ENCODE results near the gene N4BP2L2. TPM values are rescaled to one million over a fixed set of nuclear protein-coding genes. Genes with fewer than 3 reads are reported as not detected.

The N4BP2L2 gene
- total and polyA plus RNA-seq, 9 donors: 76.1 to 137 (median 83.7) TPM

- Histone ChIP-seq H3K9me3 (replicated peaks; ENCODE audit: control insufficient read depth, low read depth, low read length) (peaks cover 4% of the 10 kb centered on the region), H3K36me3 (ENCODE audit: control insufficient read depth, insufficient read depth, low read length) (no peaks in the 10 kb centered on the region), H3K27ac (ENCODE audit: low read length) (no peak overlapping the region), H3K4me3 (ENCODE audit: low read length) (no peak overlapping the region), H3K27me3 (ENCODE audit: control insufficient read depth, insufficient read depth, low read length) (no peaks in the 10 kb centered on the region), H3K4me1 (ENCODE audit: control insufficient read depth, insufficient read depth, low read length) (no peaks in the 10 kb centered on the region)
- 93% methylated on average over 2 of the region's 2 CpGs for WGBS (ENCODE audit: insufficient coverage)
- DNase-seq: no peak
These were observed 91.7 kb downstream of the N4BP2L2 start for GRCh38 chr13:32446773-32447465.

GRCh38 chr13:32446220-32446619 lies 92.4 kb downstream of the N4BP2L2 start:
- WGBS (ENCODE audit: insufficient coverage): no CpG with 5 or more reads among the region's 3 CpGs
- no peaks in the 10 kb centered on the region for H3K4me1 ChIP-seq (ENCODE audit: control insufficient read depth, insufficient read depth, low read length)
- no peak for DNase-seq
- no peaks in the 10 kb centered on the region for H3K27me3 ChIP-seq (ENCODE audit: control insufficient read depth, insufficient read depth, low read length)
- no peaks in the 10 kb centered on the region for H3K36me3 ChIP-seq (ENCODE audit: control insufficient read depth, insufficient read depth, low read length)
- H3K4me3 ChIP-seq (ENCODE audit: low read length): no peak overlapping the region
- H3K27ac ChIP-seq (ENCODE audit: low read length): no peak overlapping the region
- no peaks in the 10 kb centered on the region for H3K9me3 ChIP-seq (replicated peaks; ENCODE audit: control insufficient read depth, low read depth, low read length)

- Histone ChIP-seq H3K9me3 (replicated peaks; ENCODE audit: control insufficient read depth, low read depth, low read length) (no peaks in the 10 kb centered on the region), H3K36me3 (ENCODE audit: control insufficient read depth, insufficient read depth, low read length) (no peaks in the 10 kb centered on the region), H3K27ac (ENCODE audit: low read length) (no peak overlapping the region), H3K4me1 (ENCODE audit: control insufficient read depth, insufficient read depth, low read length) (no peaks in the 10 kb centered on the region), H3K4me3 (ENCODE audit: low read length) (no peak overlapping the region), H3K27me3 (ENCODE audit: control insufficient read depth, insufficient read depth, low read length) (no peaks in the 10 kb centered on the region)
- WGBS (ENCODE audit: insufficient coverage): no CpG with 5 or more reads among the region's 2 CpGs
- no peak for DNase-seq
These were observed 93.1 kb downstream of the N4BP2L2 start for GRCh38 chr13:32445461-32445860.

DNA sequence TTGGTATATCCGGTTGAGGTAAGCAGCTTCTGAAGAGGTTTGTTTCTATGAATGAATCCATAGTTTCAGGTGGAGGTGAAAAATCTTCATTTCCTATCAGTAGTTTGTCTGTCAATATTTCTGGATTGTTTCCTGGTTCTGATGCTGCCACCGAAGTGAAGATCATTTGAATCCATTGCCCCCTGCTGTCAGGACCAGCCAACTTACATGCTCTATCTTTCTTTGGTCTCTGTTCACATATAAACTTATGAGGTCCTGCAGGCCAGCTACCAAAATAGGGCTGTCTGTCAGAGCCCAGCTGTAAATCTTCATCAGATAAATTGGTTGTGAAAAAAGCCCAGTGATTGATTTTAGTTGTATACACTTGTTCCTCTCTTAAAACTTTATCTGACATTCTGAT lies 95.5 kb downstream of the N4BP2L2 start:
- Histone ChIP-seq H3K27ac (ENCODE audit: low read length) (no peak overlapping the region), H3K36me3 (ENCODE audit: control insufficient read depth, insufficient read depth, low read length) (no peaks in the 10 kb centered on the region), H3K27me3 (ENCODE audit: control insufficient read depth, insufficient read depth, low read length) (no peaks in the 10 kb centered on the region), H3K4me3 (ENCODE audit: low read length) (no peak overlapping the region), H3K9me3 (replicated peaks; ENCODE audit: control insufficient read depth, low read depth, low read length) (no peaks in the 10 kb centered on the region), H3K4me1 (ENCODE audit: control insufficient read depth, insufficient read depth, low read length) (no peaks in the 10 kb centered on the region)
- DNase-seq: peak; percentile 27
- WGBS (ENCODE audit: insufficient coverage): no CpG with 5 or more reads among the region's 2 CpGs

GRCh38 chr13:32438871-32439270 lies 99.7 kb downstream of the N4BP2L2 start:
- WGBS (ENCODE audit: insufficient coverage): 93% methylated on average over 3 of the region's 4 CpGs
- no peaks in the 10 kb centered on the region for H3K9me3 ChIP-seq (replicated peaks; ENCODE audit: control insufficient read depth, low read depth, low read length)
- DNase-seq: no peak
- H3K36me3 ChIP-seq (ENCODE audit: control insufficient read depth, insufficient read depth, low read length): no peaks in the 10 kb centered on the region
- H3K27me3 ChIP-seq (ENCODE audit: control insufficient read depth, insufficient read depth, low read length): no peaks in the 10 kb centered on the region
- H3K27ac ChIP-seq (ENCODE audit: low read length): no peak overlapping the region
- H3K4me3 ChIP-seq (ENCODE audit: low read length): no peak overlapping the region
- H3K4me1 ChIP-seq (ENCODE audit: control insufficient read depth, insufficient read depth, low read length): no peaks in the 10 kb centered on the region

GRCh38 chr13:32432856-32433255 lies 105.7 kb downstream of the N4BP2L2 start:
- 95% methylated on average over 3 of the region's 3 CpGs for WGBS (ENCODE audit: insufficient coverage)
- H3K36me3 ChIP-seq (ENCODE audit: control insufficient read depth, insufficient read depth, low read length): no peaks in the 10 kb centered on the region

DNA sequence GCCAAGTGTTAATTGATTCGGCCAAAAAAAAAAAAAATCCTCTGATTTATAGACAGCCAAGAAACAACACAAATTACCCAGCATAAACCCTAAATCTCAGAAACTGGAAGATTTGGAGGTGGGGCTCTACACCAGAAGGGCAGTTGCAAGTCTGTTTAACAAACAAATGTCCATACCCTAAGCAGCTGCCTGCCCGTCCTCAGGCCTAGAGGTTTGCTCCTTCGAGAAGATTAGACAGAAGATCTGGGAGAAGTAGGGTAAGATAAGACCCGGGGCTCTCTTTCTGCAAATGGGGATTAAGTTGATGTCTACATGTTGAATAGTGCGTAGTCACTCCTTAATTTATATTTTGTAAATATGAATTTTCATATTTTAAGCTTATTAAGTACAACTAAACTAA lies 107.2 kb downstream of the N4BP2L2 start:
- Histone ChIP-seq H3K4me1 (ENCODE audit: control insufficient read depth, insufficient read depth, low read length) (peaks cover 22% of the 10 kb centered on the region), H3K4me3 (ENCODE audit: low read length) (no peak overlapping the region), H3K27me3 (ENCODE audit: control insufficient read depth, insufficient read depth, low read length) (no peaks in the 10 kb centered on the region), H3K27ac (ENCODE audit: low read length) (no peak overlapping the region), H3K9me3 (replicated peaks; ENCODE audit: control insufficient read depth, low read depth, low read length) (no peaks in the 10 kb centered on the region), H3K36me3 (ENCODE audit: control insufficient read depth, insufficient read depth, low read length) (no peaks in the 10 kb centered on the region)
- DNase-seq: no peak
- no CpG with 5 or more reads among the region's 5 CpGs for WGBS (ENCODE audit: insufficient coverage)

More at GRCh38 chr13:32432856-32433255, 105.7 kb downstream of the N4BP2L2 start:
- Histone ChIP-seq H3K27me3 (ENCODE audit: control insufficient read depth, insufficient read depth, low read length) (no peaks in the 10 kb centered on the region), H3K9me3 (replicated peaks; ENCODE audit: control insufficient read depth, low read depth, low read length) (no peaks in the 10 kb centered on the region), H3K27ac (ENCODE audit: low read length) (no peak overlapping the region), H3K4me3 (ENCODE audit: low read length) (no peak overlapping the region), H3K4me1 (ENCODE audit: control insufficient read depth, insufficient read depth, low read length) (peaks cover 14% of the 10 kb centered on the region)
- no peak for DNase-seq

DNA sequence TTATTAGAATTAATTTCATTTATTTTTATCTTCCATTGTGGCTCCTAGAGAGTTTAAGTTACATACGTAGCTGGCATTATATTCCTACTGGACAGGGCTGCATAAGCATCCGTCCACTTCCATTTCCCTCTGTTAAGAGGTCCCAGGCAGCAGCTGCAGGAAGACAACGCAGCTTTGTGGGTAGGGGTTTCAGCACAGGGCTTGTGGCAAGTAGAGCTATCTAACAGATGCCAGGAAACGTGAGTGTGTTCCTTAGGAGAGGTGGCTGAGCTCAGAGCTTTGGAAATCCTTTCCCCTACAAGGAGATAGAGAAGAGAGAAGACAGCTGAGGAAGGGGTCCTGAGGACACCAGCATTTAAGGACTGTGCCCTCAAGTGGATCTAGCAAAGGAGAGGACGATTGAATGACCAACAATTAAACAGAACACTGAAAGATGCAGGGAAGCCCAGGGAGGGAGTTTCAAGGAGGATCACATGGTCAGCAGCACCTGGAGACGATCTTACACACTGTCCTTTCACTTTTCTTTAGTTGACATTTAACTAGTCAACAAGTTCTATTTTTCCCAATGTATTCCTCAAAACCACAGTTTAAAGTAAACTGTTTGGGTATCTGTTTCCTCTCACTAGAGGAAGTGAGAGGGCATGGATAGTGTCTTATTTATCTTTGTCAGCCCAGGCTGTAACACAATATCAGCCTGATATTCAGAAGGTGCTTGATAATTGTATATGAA lies 108.4 kb downstream of the N4BP2L2 start:
- no peaks in the 10 kb centered on the region for H3K36me3 ChIP-seq (ENCODE audit: control insufficient read depth, insufficient read depth, low read length)
- H3K9me3 ChIP-seq (replicated peaks; ENCODE audit: control insufficient read depth, low read depth, low read length): no peaks in the 10 kb centered on the region
- H3K27me3 ChIP-seq (ENCODE audit: control insufficient read depth, insufficient read depth, low read length): no peaks in the 10 kb centered on the region
- DNase-seq: peak; percentile 54
- 45% methylated on average over 1 of the region's 6 CpGs for WGBS (ENCODE audit: insufficient coverage)
- peaks cover 24% of the 10 kb centered on the region for H3K4me1 ChIP-seq (ENCODE audit: control insufficient read depth, insufficient read depth, low read length)
- H3K27ac ChIP-seq (ENCODE audit: low read length): peak overlapping the region; percentile 8
- H3K4me3 ChIP-seq (ENCODE audit: low read length): no peak overlapping the region

- Histone ChIP-seq H3K9me3 (replicated peaks; ENCODE audit: control insufficient read depth, low read depth, low read length) (no peaks in the 10 kb centered on the region), H3K27me3 (ENCODE audit: control insufficient read depth, insufficient read depth, low read length) (no peaks in the 10 kb centered on the region), H3K27ac (ENCODE audit: low read length) (peak overlapping the region; percentile 8), H3K4me1 (ENCODE audit: control insufficient read depth, insufficient read depth, low read length) (peaks cover 24% of the 10 kb centered on the region), H3K4me3 (ENCODE audit: low read length) (no peak overlapping the region), H3K36me3 (ENCODE audit: control insufficient read depth, insufficient read depth, low read length) (no peaks in the 10 kb centered on the region)
- DNase-seq: no peak
- WGBS (ENCODE audit: insufficient coverage): 100% methylated on average over 4 of the region's 6 CpGs
These were observed 109.1 kb downstream of the N4BP2L2 start for GRCh38 chr13:32429433-32429909.

DNA sequence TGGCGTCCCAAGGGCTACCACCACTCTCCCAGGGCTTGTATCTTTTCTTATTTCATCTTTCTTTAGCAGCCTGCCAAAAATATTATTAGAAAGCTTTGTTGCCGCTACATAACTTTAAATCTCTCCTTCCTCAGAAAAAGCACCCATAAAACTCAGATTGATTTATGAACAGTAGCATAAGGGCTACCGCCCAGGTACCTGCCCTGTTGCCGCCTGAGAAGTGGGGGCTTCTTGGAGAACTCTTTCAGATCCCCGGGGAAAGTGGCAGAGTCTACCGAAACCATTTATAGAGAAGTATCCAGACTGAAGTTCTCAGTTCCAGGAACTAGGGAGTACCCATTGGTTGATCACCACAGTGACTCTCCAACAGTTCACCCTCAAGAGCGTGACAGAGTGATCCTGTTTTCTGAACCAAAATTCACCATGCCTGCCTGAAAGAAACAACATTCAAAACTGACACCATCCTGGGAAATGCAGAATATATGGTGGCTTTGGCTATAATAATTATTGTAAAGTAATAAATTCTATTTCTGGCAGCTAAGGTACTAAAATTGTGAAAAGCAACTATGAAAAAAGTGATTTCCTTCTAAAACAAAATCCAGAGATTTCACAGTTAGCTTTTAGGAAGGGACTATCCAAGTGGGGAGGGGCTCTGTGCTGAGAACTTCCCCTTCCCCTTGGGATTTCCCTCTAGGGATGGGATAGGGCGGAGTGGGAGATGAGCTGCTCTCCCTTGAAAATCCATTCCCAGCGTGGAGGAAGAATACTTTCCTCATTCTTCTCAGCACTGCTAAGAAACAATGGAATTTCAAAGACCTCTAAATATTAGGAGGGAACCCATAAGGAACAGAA lies 109.8 kb downstream of the N4BP2L2 start:
- H3K4me1 ChIP-seq (ENCODE audit: control insufficient read depth, insufficient read depth, low read length): peaks cover 24% of the 10 kb centered on the region
- 57% methylated on average over 1 of the region's 9 CpGs for WGBS (ENCODE audit: insufficient coverage)
- peak overlapping the region; percentile 79 for H3K27ac ChIP-seq (ENCODE audit: low read length)

More for the DNA sequence above, 109.8 kb downstream of the N4BP2L2 start:
- Histone ChIP-seq H3K27me3 (ENCODE audit: control insufficient read depth, insufficient read depth, low read length) (no peaks in the 10 kb centered on the region), H3K4me3 (ENCODE audit: low read length) (peak overlapping the region; percentile 80), H3K36me3 (ENCODE audit: control insufficient read depth, insufficient read depth, low read length) (no peaks in the 10 kb centered on the region), H3K9me3 (replicated peaks; ENCODE audit: control insufficient read depth, low read depth, low read length) (no peaks in the 10 kb centered on the region)
- DNase-seq: peak; percentile 48

All from muscle of leg (tissue), 11 donors.